Hematopoietic multipotent progenitor cell (in vitro differentiated cells): ENCODE results near the gene KMT5B. TPM values are rescaled to one million over a fixed set of nuclear protein-coding genes. Genes with fewer than 3 reads are reported as not detected.

Experiments used
- DNase-seq, 3 donors: peaks; one replicate each; pipeline ENCODE4 v3.0.0-alpha.2; 2011 to 2015; ENCODE audit warnings: low read depth in 2 of 3, low spot score in 2 of 3
- total RNA-seq: library from RNA; depleted of rRNA; stranded (reverse); fragments of >200 nt; gene quantifications from one replicate; pipeline ENCODE4 v1.2.3, GENCODE V29; 2012

The KMT5B gene
- total RNA-seq, 1 donor: 16.7 TPM

GRCh38 chr11:68122936-68123539, 90.1 kb downstream of the KMT5B start:
- no peak for DNase-seq

- DNase-seq: peak; percentile 61 to 95 (median 92)
Observed at GRCh38 chr11:68121067-68121899, 91.8 kb downstream of the KMT5B start, which contains the start of gene CHKA. Gene CHKA, minus strand, starts transcription at chr11:68121388. Its CDS starts 211 bp downstream, at chr11:68121177.

- DNase-seq: peak; percentile 28 to 85 (median 80)
Observed at GRCh38 chr11:68120273-68121066, 92.6 kb downstream of the KMT5B start.

- DNase-seq: peak in 2 of 3 donors; percentile 41 to 77
Observed at GRCh38 chr11:68118706-68119448, 94.2 kb downstream of the KMT5B start.

- no peak for DNase-seq
Observed at GRCh38 chr11:68117853-68118470, 95.1 kb downstream of the KMT5B start.

GRCh38 chr11:68116974-68117373, 96.1 kb downstream of the KMT5B start:
- DNase-seq: no peak

GRCh38 chr11:68116126-68116525, 97.0 kb downstream of the KMT5B start:
- DNase-seq: no peak

- DNase-seq: peak in 1 of 3 donors; percentile 64
Observed at GRCh38 chr11:68115285-68115684, 97.8 kb downstream of the KMT5B start.

- DNase-seq: no peak
Observed at GRCh38 chr11:68113986-68114385, 99.1 kb downstream of the KMT5B start.

- DNase-seq: no peak
Observed at GRCh38 chr11:68107689-68108088, 105.4 kb downstream of the KMT5B start.

- DNase-seq: no peak
Observed at GRCh38 chr11:68106165-68106940, 106.7 kb downstream of the KMT5B start.

Other genes starting within 250 kb of the KMT5B start
- 44.4 TPM for gene UNC93B1, start 209.2 kb downstream of the KMT5B start, total RNA-seq
- gene ALDH3B1, start 203.0 kb downstream of the KMT5B start, total RNA-seq: 30.7 TPM
- gene NDUFS8, start 182.6 kb downstream of the KMT5B start, total RNA-seq: 109 TPM
- 99.9 TPM for gene TCIRG1, start 174.3 kb downstream of the KMT5B start, total RNA-seq
- 24.5 TPM for gene CHKA, start 91.9 kb downstream of the KMT5B start, total RNA-seq
- gene C11orf24, start 58.7 kb upstream of the KMT5B start, total RNA-seq: 8.6 TPM
- 70.0 TPM for gene LRP5, start 99.3 kb upstream of the KMT5B start, total RNA-seq
- 113 TPM for gene PPP6R3, start 247.5 kb upstream of the KMT5B start, total RNA-seq